Fibroblast of villous mesenchyme (primary cell): ENCODE measurements around the gene KLK1. TPM values are rescaled to one million over a fixed set of nuclear protein-coding genes. Genes with fewer than 3 reads are reported as not detected.

Source experiments
- DNase-seq: peaks from one replicate; pipeline ENCODE4 v3.0.0-alpha.2; 2010; ENCODE audit warnings: low read depth
- H3K4me3 ChIP-seq: 2 replicates; pipeline ENCODE4 v1.5.1; 2011; ENCODE audit warnings: low read depth, mild to moderate bottlenecking, low read length
- CTCF ChIP-seq: IDR thresholded peaks from 2 replicates; pipeline ENCODE4 v1.5.1; 2012; ENCODE audit warnings: low read depth, mild to moderate bottlenecking, low read length; ENCODE audit not compliant: insufficient read depth
- total RNA-seq: library from RNA; depleted of rRNA; stranded (reverse); fragments of >200 nt; gene quantifications from 2 replicates; pipeline ENCODE4 v1.2.3, GENCODE V29; 2012

The KLK1 gene
- total RNA-seq, 1 donor: not detected

- TF ChIP-seq CTCF: no peak
- DNase-seq: no peak
- H3K4me3 ChIP-seq: no peak overlapping the region
These were observed 20.8 kb upstream of the KLK1 start for GRCh38 chr19:50844296-50844935.

- no peak for TF ChIP-seq CTCF
- H3K4me3 ChIP-seq: no peak overlapping the region
- DNase-seq: no peak
These were observed 20.2 kb upstream of the KLK1 start for GRCh38 chr19:50843701-50844221.

GRCh38 chr19:50843205-50843604, 19.6 kb upstream of the KLK1 start:
- no peak for DNase-seq
- H3K4me3 ChIP-seq: no peak overlapping the region
- TF ChIP-seq CTCF: no peak

GRCh38 chr19:50842130-50842529, 18.5 kb upstream of the KLK1 start:
- H3K4me3 ChIP-seq: no peak overlapping the region
- TF ChIP-seq CTCF: no peak
- DNase-seq: no peak

GRCh38 chr19:50839712-50840655, 16.4 kb upstream of the KLK1 start:
- DNase-seq: no peak
- TF ChIP-seq CTCF: no peak
- H3K4me3 ChIP-seq: no peak overlapping the region

DNA sequence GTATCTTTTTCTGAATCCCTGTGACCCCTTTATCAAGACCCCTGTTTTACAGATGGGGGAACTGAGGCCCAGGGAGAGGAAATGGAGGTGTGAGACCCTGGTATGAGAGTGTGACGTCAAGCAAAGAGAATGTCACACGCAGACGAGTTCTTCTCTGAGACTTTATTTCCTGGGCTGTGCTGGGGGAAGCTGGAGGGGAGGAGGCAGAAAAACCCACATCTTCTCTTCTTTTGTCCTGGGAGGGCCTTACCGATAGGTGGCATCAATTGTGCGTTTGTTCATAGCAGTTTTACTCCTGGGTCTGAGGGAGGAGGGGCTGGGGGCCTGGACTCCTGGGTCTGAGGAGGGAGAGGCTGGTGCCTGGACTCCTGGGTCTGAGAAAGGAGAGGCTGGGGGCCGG, 14.7 kb upstream of the KLK1 start:
- no peak for DNase-seq
- no peak for TF ChIP-seq CTCF
- no peak overlapping the region for H3K4me3 ChIP-seq
